ENCODE results near the gene MACROH2A1.

MACROH2A1 gene

GRCh38 chr5:135375040-135375793 lies 23.8 kb downstream of the MACROH2A1 start:
- Histone ChIP-seq H3K27ac (peak overlapping the region in 2 of 11 experiments; percentile 33 to 55; a peak in 3 of 22 replicates), H3K36me3 (peaks cover 93 to 100% (median 98%) of the 10 kb centered on the region in 11 experiments), H3K4me1 (peaks cover 85 to 98% (median 87%) of the 10 kb centered on the region in 10 experiments)

GRCh38 chr5:135373736-135374515 lies 25.1 kb downstream of the MACROH2A1 start:
- Histone ChIP-seq H3K27ac (peak overlapping the region in 6 of 11 experiments; percentile 33 to 66 (median 55); a peak in 7 of 22 replicates), H3K4me3 (peak overlapping the region in 2 of 10 experiments; percentile 3 to 12; a peak in 1 of 20 replicates), H4K20me1 (peaks cover 78 to 100% (median 100%) of the 10 kb centered on the region in 11 experiments), H3K4me1 (peaks cover 72 to 97% (median 77%) of the 10 kb centered on the region in 10 experiments), H3K27me3 (no peaks in the 10 kb centered on the region), H3K9ac (peak overlapping the region in 4 of 11 experiments; percentile 2 to 39 (median 26); a peak in 3 of 22 replicates), H3K4me2 (peak overlapping the region; percentile 61 to 90 (median 86)), H3K36me3 (peaks cover 93 to 100% (median 98%) of the 10 kb centered on the region in 11 experiments), H3K9me3 (replicated peaks in 1 of 11) (no peaks in the 10 kb centered on the region)
- no peak for TF ChIP-seq Cebpa-rat (IDR thresholded peaks at IDR 0.05)

More at GRCh38 chr5:135375040-135375793, 23.8 kb downstream of the MACROH2A1 start:
- H4K20me1 ChIP-seq, result peaks cover 90 to 100% (median 100%) of the 10 kb centered on the region in 11 experiments
- no peak for TF ChIP-seq Cebpa-rat (IDR thresholded peaks at IDR 0.05)
- H3K9ac ChIP-seq, result no peak overlapping the region
- H3K4me3 ChIP-seq, result peak overlapping the region in 1 of 10 experiments; percentile 7; a peak in 1 of 20 replicates
- no peaks in the 10 kb centered on the region for H3K27me3 ChIP-seq
- H3K9me3 ChIP-seq (replicated peaks in 1 of 11), result no peaks in the 10 kb centered on the region
- peak overlapping the region; percentile 40 to 90 (median 86) for H3K4me2 ChIP-seq

- Histone ChIP-seq H3K4me2 (peak overlapping the region; percentile 61 to 90 (median 86)), H3K27ac (peak overlapping the region in 10 of 11 experiments; percentile 8 to 66 (median 51); a peak in 17 of 22 replicates), H3K9ac (peak overlapping the region in 6 of 11 experiments; percentile 2 to 39 (median 21); a peak in 8 of 22 replicates), H3K4me3 (peak overlapping the region in 4 of 10 experiments; percentile 3 to 12 (median 7); a peak in 4 of 20 replicates), H4K20me1 (peaks cover 78 to 100% (median 100%) of the 10 kb centered on the region in 11 experiments), H3K4me1 (peaks cover 61 to 90% (median 71%) of the 10 kb centered on the region in 10 experiments), H3K36me3 (peaks cover 93 to 100% (median 98%) of the 10 kb centered on the region in 11 experiments), H3K27me3 (no peaks in the 10 kb centered on the region), H3K9me3 (replicated peaks in 1 of 11) (no peaks in the 10 kb centered on the region)
- no peak for TF ChIP-seq Cebpa-rat (IDR thresholded peaks at IDR 0.05)
Observed at GRCh38 chr5:135372654-135373381, 26.2 kb downstream of the MACROH2A1 start.

GRCh38 chr5:135371622-135372232 lies 27.3 kb downstream of the MACROH2A1 start:
- H3K27ac ChIP-seq, result peak overlapping the region in 5 of 11 experiments; percentile 47 to 66 (median 55); a peak in 5 of 22 replicates
- no peaks in the 10 kb centered on the region for H3K27me3 ChIP-seq
- H3K4me2 ChIP-seq, result peak overlapping the region in 10 of 11 experiments; percentile 61 to 90 (median 85); a peak in 16 of 22 replicates
- peaks cover 52 to 79% (median 60%) of the 10 kb centered on the region in 10 experiments for H3K4me1 ChIP-seq
- H3K36me3 ChIP-seq, result peaks cover 96 to 100% (median 100%) of the 10 kb centered on the region in 11 experiments
- no peak for TF ChIP-seq Cebpa-rat (IDR thresholded peaks at IDR 0.05)
- H3K4me3 ChIP-seq, result no peak overlapping the region
- H3K9ac ChIP-seq, result 0 out of 22 replicates have a peak overlapping the region, but pooled peaks of 1 of the 11 experiments have one; percentile 27
- no peaks in the 10 kb centered on the region for H3K9me3 ChIP-seq (replicated peaks in 1 of 11)
- peaks cover 72 to 100% (median 100%) of the 10 kb centered on the region in 11 experiments for H4K20me1 ChIP-seq

GRCh38 chr5:135369952-135370351 lies 29.1 kb downstream of the MACROH2A1 start:
- Histone ChIP-seq H3K4me3 (no peak overlapping the region), H3K4me2 (no peak overlapping the region), H4K20me1 (peaks cover 61 to 100% (median 100%) of the 10 kb centered on the region in 11 experiments), H3K27me3 (no peaks in the 10 kb centered on the region), H3K9ac (no peak overlapping the region), H3K4me1 (peaks cover 34 to 61% (median 42%) of the 10 kb centered on the region in 10 experiments), H3K27ac (no peak overlapping the region), H3K9me3 (replicated peaks in 1 of 11) (no peaks in the 10 kb centered on the region), H3K36me3 (peaks cover 96 to 100% (median 100%) of the 10 kb centered on the region in 11 experiments)
- no peak for TF ChIP-seq Cebpa-rat (IDR thresholded peaks at IDR 0.05)

- Histone ChIP-seq H4K20me1 (peaks cover 37 to 97% (median 92%) of the 10 kb centered on the region in 11 experiments), H3K36me3 (peaks cover 93 to 99% (median 96%) of the 10 kb centered on the region in 11 experiments), H3K4me2 (no peak overlapping the region), H3K9ac (no peak overlapping the region), H3K27me3 (no peaks in the 10 kb centered on the region), H3K27ac (no peak overlapping the region), H3K4me3 (no peak overlapping the region), H3K9me3 (replicated peaks in 1 of 11) (no peaks in the 10 kb centered on the region), H3K4me1 (peaks cover 10 to 44% (median 24%) of the 10 kb centered on the region in 10 experiments)
- no peak for TF ChIP-seq Cebpa-rat (IDR thresholded peaks at IDR 0.05)
Observed at GRCh38 chr5:135367554-135367953, 31.5 kb downstream of the MACROH2A1 start.

GRCh38 chr5:135367076-135367475 lies 32.0 kb downstream of the MACROH2A1 start:
- Histone ChIP-seq H3K27me3 (no peaks in the 10 kb centered on the region), H3K4me2 (no peak overlapping the region), H3K27ac (no peak overlapping the region), H3K4me1 (peaks cover 7 to 44% (median 22%) of the 10 kb centered on the region in 10 experiments), H3K4me3 (no peak overlapping the region), H3K9ac (no peak overlapping the region), H4K20me1 (peaks cover 33 to 97% (median 91%) of the 10 kb centered on the region in 11 experiments), H3K36me3 (peaks cover 93 to 99% (median 96%) of the 10 kb centered on the region in 11 experiments), H3K9me3 (replicated peaks in 1 of 11) (no peaks in the 10 kb centered on the region)
- TF ChIP-seq Cebpa-rat (IDR thresholded peaks at IDR 0.05), result no peak

- Histone ChIP-seq H3K27me3 (no peaks in the 10 kb centered on the region), H4K20me1 (peaks cover 43 to 97% (median 91%) of the 10 kb centered on the region in 11 experiments; a peak in 21 of 22 replicates), H3K4me3 (no peak overlapping the region), H3K4me1 (peaks cover 20 to 47% (median 34%) of the 10 kb centered on the region in 10 experiments), H3K4me2 (no peak overlapping the region), H3K9ac (no peak overlapping the region), H3K27ac (no peak overlapping the region), H3K9me3 (replicated peaks in 1 of 11) (no peaks in the 10 kb centered on the region), H3K36me3 (peaks cover 93 to 99% (median 96%) of the 10 kb centered on the region in 11 experiments)
- TF ChIP-seq Cebpa-rat (IDR thresholded peaks at IDR 0.05), result no peak
Observed at GRCh38 chr5:135365281-135365680, 33.8 kb downstream of the MACROH2A1 start.

All from BLaER1 treated with 17β-estradiol and CSF1 and Interleukin-3, amounts not matched to agents 10 nM and 100 nM (cell line).